HG03025 (cell line): ENCODE data around the gene RCAN1.

Experiments used
- ATAC-seq: cut with Tn5 transposase; IDR thresholded peaks from one replicate; pipeline ENCODE4 v1.9.1; 2021; ENCODE audit warnings: mild to moderate bottlenecking, moderate library complexity; ENCODE audit not compliant: unreplicated experiment, low FRiP score

RCAN1 gene

GRCh38 chr21:34614628-34615486 lies at the start of gene RCAN1:
Gene RCAN1 (minus strand): TSS chr21:34615113. CDS start chr21:34615011, 102 bp downstream.
- peak; percentile 90 for ATAC-seq

- ATAC-seq, result no peak
Measured at GRCh38 chr21:34661848-34662247, 46.9 kb upstream of the RCAN1 start.

- ATAC-seq, result no peak
Measured at GRCh38 chr21:34653522-34653921, 38.6 kb upstream of the RCAN1 start.

GRCh38 chr21:34651642-34652041 lies 36.7 kb upstream of the RCAN1 start:
- no peak for ATAC-seq

- ATAC-seq, result no peak
Measured at GRCh38 chr21:34650861-34651431, 36.0 kb upstream of the RCAN1 start.

GRCh38 chr21:34649400-34649799 lies 34.5 kb upstream of the RCAN1 start:
- ATAC-seq, result no peak

GRCh38 chr21:34648739-34649297 lies 33.9 kb upstream of the RCAN1 start:
- ATAC-seq, result no peak

GRCh38 chr21:34647555-34647954 lies 32.6 kb upstream of the RCAN1 start:
- ATAC-seq, result no peak

GRCh38 chr21:34644825-34645224 lies 29.9 kb upstream of the RCAN1 start:
- no peak for ATAC-seq

GRCh38 chr21:34642211-34643075 lies 27.5 kb upstream of the RCAN1 start:
- peak; percentile 44 for ATAC-seq

- no peak for ATAC-seq
Measured at GRCh38 chr21:34640858-34641257, 25.9 kb upstream of the RCAN1 start.

- no peak for ATAC-seq
Measured at GRCh38 chr21:34639882-34640788, 25.2 kb upstream of the RCAN1 start.

- no peak for ATAC-seq
Measured at GRCh38 chr21:34639250-34639649, 24.3 kb upstream of the RCAN1 start.

- ATAC-seq, result no peak
Measured at GRCh38 chr21:34636961-34637360, 22.0 kb upstream of the RCAN1 start.

GRCh38 chr21:34635307-34635706 lies 20.4 kb upstream of the RCAN1 start:
- ATAC-seq, result no peak

- no peak for ATAC-seq
Measured at GRCh38 chr21:34632498-34632897, 17.6 kb upstream of the RCAN1 start.

GRCh38 chr21:34630536-34631143 lies 15.7 kb upstream of the RCAN1 start:
- ATAC-seq, result no peak

GRCh38 chr21:34626131-34626530 lies 11.2 kb upstream of the RCAN1 start:
- no peak for ATAC-seq

GRCh38 chr21:34625030-34625593 lies 10.2 kb upstream of the RCAN1 start:
- ATAC-seq, result no peak
